Tibial artery (tissue), 4 donors: Measurements from ENCODE around the gene TMED5.

ENCODE experiments used
- DNase-seq, 2 donors: peaks; one replicate each; pipeline ENCODE4 v3.0.0-alpha.2; 2019
- H3K27ac ChIP-seq, 2 donors: fragments of 200-600 bp; sonication (generic) in 1 of 2; 1 replicate in 1 of 2; 2 replicates in 1 of 2; pipeline ENCODE4 v1.5.1; 2018 to 2019; ENCODE audit warnings: mild to moderate bottlenecking in 1 of 2
- H3K27me3 ChIP-seq, 2 donors: fragments of 200-600 bp; sonication (generic) in 1 of 2; one replicate each; pipeline versions ENCODE4 v1.5.1 to v1.6.0; 2016 to 2019
- H3K36me3 ChIP-seq, 3 donors: fragments of 200-600 bp; sonication (generic) in 2 of 3; one replicate each; pipeline ENCODE4 v1.5.1; 2016 to 2019; ENCODE audit warnings: mild to moderate bottlenecking in 2 of 3
- H3K4me1 ChIP-seq, 4 donors: fragments of 200-600 bp; sonication (generic) in 2 of 4; 1 replicate in 3 of 4; 2 replicates in 1 of 4; pipeline ENCODE4 v1.5.1; 2016 to 2019
- H3K4me3 ChIP-seq, 2 donors: fragments of 200-600 bp; sonication (generic) in 1 of 2; 1 replicate in 1 of 2; 2 replicates in 1 of 2; pipeline ENCODE4 v1.5.1; 2018 to 2019; ENCODE audit warnings: mild to moderate bottlenecking in 2 of 2
- H3K9me3 ChIP-seq, 3 donors: fragments of 200-600 bp; sonication (generic) in 1 of 3; one replicate each; pipeline ENCODE4 v1.5.1; 2016 to 2019
- CTCF ChIP-seq, 2 experiments: fragments of 200-600 bp in 1 of 2; fragments of 450-650 bp in 1 of 2; IDR thresholded peaks; one replicate each; pipeline ENCODE4 v1.5.1; 2017 to 2019; ENCODE audit warnings: antibody characterized with exemption in 2 of 2, mild to moderate bottlenecking in 1 of 2, moderate library complexity in 1 of 2
- intact Hi-C: fragments of 100-400 bp; cut with DNase I; formaldehyde crosslinking; loops from one replicate; pipeline ENCODE4 v1.15.0; 2023; ENCODE audit warnings: low total_unique reads

Gene TMED5

GRCh38 chr1:93143769-93144168, 36.4 kb downstream of the TMED5 start:
- DNase-seq, result no peak
- H3K27ac ChIP-seq, result no peak overlapping the region

GRCh38 chr1:93143136-93143535, 37.1 kb downstream of the TMED5 start:
- Histone ChIP-seq H3K36me3 (peaks cover 0 to 9% (median under 1%) of the 10 kb centered on the region in 3 donors), H3K9me3 (no peaks in the 10 kb centered on the region), H3K27me3 (no peaks in the 10 kb centered on the region), H3K4me3 (no peak overlapping the region), H3K4me1 (peaks cover 0 to 16% (median 0%) of the 10 kb centered on the region in 4 donors), H3K27ac (no peak overlapping the region)
- intact Hi-C loops, result no loop called here
- no peak for TF ChIP-seq CTCF (IDR thresholded peaks at IDR 0.05)
- no peak for DNase-seq

More at GRCh38 chr1:93143769-93144168, 36.4 kb downstream of the TMED5 start:
- no peak for TF ChIP-seq CTCF (IDR thresholded peaks at IDR 0.05)
- intact Hi-C loops, result no loop called here
- Histone ChIP-seq H3K27me3 (no peaks in the 10 kb centered on the region), H3K4me1 (peaks cover 0 to 20% (median 0%) of the 10 kb centered on the region in 4 donors), H3K36me3 (peaks cover 3 to 8% (median 6%) of the 10 kb centered on the region in 3 donors), H3K9me3 (no peaks in the 10 kb centered on the region), H3K4me3 (no peak overlapping the region)

GRCh38 chr1:93142161-93142560, 38.1 kb downstream of the TMED5 start:
- intact Hi-C loops, result no loop called here
- Histone ChIP-seq H3K9me3 (no peaks in the 10 kb centered on the region), H3K36me3 (peaks cover 0 to 15% (median 7%) of the 10 kb centered on the region in 3 donors), H3K27me3 (no peaks in the 10 kb centered on the region), H3K4me1 (peaks cover 0 to 10% (median 0%) of the 10 kb centered on the region in 4 donors), H3K27ac (no peak overlapping the region), H3K4me3 (no peak overlapping the region)
- no peak for TF ChIP-seq CTCF (IDR thresholded peaks at IDR 0.05)
- no peak for DNase-seq

GRCh38 chr1:93140106-93140505, 40.1 kb downstream of the TMED5 start:
- intact Hi-C loops, result no loop called here
- no peak overlapping the region for H3K4me3 ChIP-seq
- no peak overlapping the region for H3K27ac ChIP-seq
- H3K36me3 ChIP-seq, result peaks cover 5 to 34% (median 13%) of the 10 kb centered on the region in 3 donors
- no peak for TF ChIP-seq CTCF (IDR thresholded peaks at IDR 0.05)
- H3K4me1 ChIP-seq, result peaks cover 0 to 10% (median 0%) of the 10 kb centered on the region in 4 donors
- no peaks in the 10 kb centered on the region for H3K27me3 ChIP-seq
- no peaks in the 10 kb centered on the region for H3K9me3 ChIP-seq
- no peak for DNase-seq

- H3K27me3 ChIP-seq, result no peaks in the 10 kb centered on the region
- no peak overlapping the region for H3K4me3 ChIP-seq
- intact Hi-C loops, result no loop called here
- H3K27ac ChIP-seq, result no peak overlapping the region
- H3K9me3 ChIP-seq, result no peaks in the 10 kb centered on the region
- DNase-seq, result no peak
- peaks cover 15 to 49% (median 27%) of the 10 kb centered on the region in 3 donors for H3K36me3 ChIP-seq
- no peak for TF ChIP-seq CTCF (IDR thresholded peaks at IDR 0.05)
- H3K4me1 ChIP-seq, result peaks cover 0 to 3% (median 0%) of the 10 kb centered on the region in 4 donors
Observed at GRCh38 chr1:93137604-93138292, 42.5 kb downstream of the TMED5 start.
